GM10266 (cell line): ENCODE results near the gene DUT.

Experiments used
- DNase-seq: peaks from one replicate; pipeline ENCODE4 v3.0.0; 2012; ENCODE audit errors: extremely low spot score
- CTCF ChIP-seq: IDR thresholded peaks from 2 replicates; pipeline ENCODE4 v1.5.1; 2012; ENCODE audit warnings: mild to moderate bottlenecking, low read depth; ENCODE audit not compliant: control insufficient read depth, insufficient read depth; ENCODE audit errors: missing control alignments

DUT gene

GRCh38 chr15:48358229-48359152 is 27.3 kb downstream of the DUT start:
- DNase-seq: peak; percentile 25
- peak; percentile 46 for TF ChIP-seq CTCF

GRCh38 chr15:48360841-48361240 is 29.6 kb downstream of the DUT start:
- no peak for DNase-seq
- TF ChIP-seq CTCF: no peak

- DNase-seq: no peak
- TF ChIP-seq CTCF: no peak
Observed at GRCh38 chr15:48361685-48362084, 30.5 kb downstream of the DUT start.

GRCh38 chr15:48363474-48363873 is 32.2 kb downstream of the DUT start:
- TF ChIP-seq CTCF: no peak
- no peak for DNase-seq

GRCh38 chr15:48365575-48365974 is 34.3 kb downstream of the DUT start:
- no peak for TF ChIP-seq CTCF
- no peak for DNase-seq

GRCh38 chr15:48366584-48367312 is 35.5 kb downstream of the DUT start:
- no peak for TF ChIP-seq CTCF

GRCh38 chr15:48367483-48367882 is 36.3 kb downstream of the DUT start:
- DNase-seq: no peak
- TF ChIP-seq CTCF: no peak

More at GRCh38 chr15:48366584-48367312, 35.5 kb downstream of the DUT start:
- DNase-seq: no peak
